SK-N-SH (cell line): ENCODE data around the gene EXOC6. TPM values are rescaled to one million over a fixed set of nuclear protein-coding genes. Genes with fewer than 3 reads are reported as not detected.

Source experiments
- CTCF ChIA-PET: fragments of 300-600, 350-600 bp; formaldehyde crosslinking; extraction: SDS; loops from one replicate; lab custom pipeline; 2021; lab: Yijun Ruan, JAX
- POLR2A ChIA-PET: fragments of 350-600 bp; sonication (Branson Sonifier 250); formaldehyde crosslinking; extraction: SDS; loops from one replicate; lab custom pipeline; 2020; ENCODE audit warnings: antibody characterized with exemption, inconsistent platforms; lab: Yijun Ruan, JAX
- DNase-seq: peaks from one replicate; pipeline ENCODE4 v3.0.0; 2012
- H2AFZ ChIP-seq: fragments of 200-600 bp; sonication (generic); 2 replicates; pipeline ENCODE4 v1.8.1; 2016; ENCODE audit warnings: antibody characterized with exemption, mild to moderate bottlenecking, low read depth
- H3F3A ChIP-seq: fragments of 200-600 bp; sonication (generic); replicated peaks from 2 replicates; pipeline ENCODE3; 2016; ENCODE audit warnings: antibody characterized with exemption, mild to moderate bottlenecking; ENCODE audit not compliant: insufficient read depth
- H3K27ac ChIP-seq, 2 experiments: fragments of 200-500 bp in 1 of 2; fragments of 200-600 bp in 1 of 2; sonication (Bioruptor generic) in 1 of 2; sonication (generic), shearing (Covaris generic) in 1 of 2; 2 replicates each; pipeline versions ENCODE4 v1.5.1 to v1.6.1; 2014 to 2016; ENCODE audit warnings: low read depth in 2 of 2, inconsistent platforms in 1 of 2, low read length in 1 of 2, mild to moderate bottlenecking in 1 of 2, mixed read lengths in 1 of 2
- H3K27me3 ChIP-seq: fragments of 200-600 bp; sonication (generic), shearing (Covaris generic); 2 replicates; pipeline ENCODE4 v1.6.1; 2016; ENCODE audit warnings: mixed run types; ENCODE audit not compliant: insufficient read depth
- H3K36me3 ChIP-seq, 2 experiments: fragments of 200-500 bp in 1 of 2; fragments of 200-600 bp in 1 of 2; sonication (Bioruptor generic) in 1 of 2; sonication (generic) in 1 of 2; replicated peaks in 1 of 2; 2 replicates each; pipeline versions ENCODE3 to v1.5.1; 2014 to 2016; ENCODE audit warnings: low read length in 1 of 2, mild to moderate bottlenecking in 1 of 2; ENCODE audit not compliant: insufficient read depth in 2 of 2, control insufficient read depth in 1 of 2
- H3K4me1 ChIP-seq, 2 experiments: fragments of 200-500 bp in 1 of 2; fragments of 200-600 bp in 1 of 2; sonication (Bioruptor generic) in 1 of 2; sonication (generic), shearing (Covaris generic) in 1 of 2; 2 replicates each; pipeline versions ENCODE4 v1.5.1 to v1.6.1; 2014 to 2016; ENCODE audit warnings: low read depth in 1 of 2, low read length in 1 of 2, mixed run types in 1 of 2; ENCODE audit not compliant: insufficient read depth in 2 of 2, control insufficient read depth in 1 of 2
- H3K4me2 ChIP-seq: fragments of 200-600 bp; sonication (generic), shearing (Covaris generic); 2 replicates; pipeline ENCODE4 v1.6.1; 2017; ENCODE audit warnings: mixed run types
- H3K4me3 ChIP-seq, 2 experiments: fragments of 200-500 bp in 1 of 2; fragments of 200-600 bp in 1 of 2; sonication (Bioruptor generic) in 1 of 2; sonication (generic), shearing (Covaris generic) in 1 of 2; 2 replicates each; pipeline versions ENCODE4 v1.5.1 to v1.8.1; 2014 to 2016; ENCODE audit warnings: low read depth in 2 of 2, inconsistent platforms in 1 of 2, low read length in 1 of 2, mild to moderate bottlenecking in 1 of 2, mixed read lengths in 1 of 2, moderate library complexity in 1 of 2
- H3K79me2 ChIP-seq: fragments of 200-600 bp; sonication (generic); 2 replicates; pipeline ENCODE4 v1.8.1; 2017; ENCODE audit warnings: mild to moderate bottlenecking; ENCODE audit not compliant: insufficient read depth
- H3K9ac ChIP-seq: fragments of 200-600 bp; sonication (generic); 2 replicates; pipeline ENCODE4 v1.6.1; 2017; ENCODE audit warnings: mixed run types
- H3K9me2 ChIP-seq: fragments of 200-600 bp; sonication (generic); 2 replicates; pipeline ENCODE4 v1.6.1; 2017; ENCODE audit warnings: mixed run types
- H3K9me3 ChIP-seq: fragments of 200-600 bp; sonication (generic); 2 replicates; pipeline ENCODE4 v1.6.1; 2017; ENCODE audit warnings: mixed run types, mild to moderate bottlenecking, moderate library complexity
- H4K20me1 ChIP-seq: fragments of 200-600 bp; sonication (generic); 2 replicates; pipeline ENCODE4 v1.6.1; 2017; ENCODE audit warnings: mild to moderate bottlenecking, mixed run types; ENCODE audit not compliant: insufficient read depth
- CHD2 ChIP-seq: fragments of 150-350 bp; IDR thresholded peaks from 2 replicates; pipeline ENCODE4 v1.6.1; 2018; ENCODE audit warnings: low read length; ENCODE audit not compliant: partially characterized antibody
- ELF1 ChIP-seq: IDR thresholded peaks from 2 replicates; pipeline ENCODE4 v1.4.0; 2012
- EP300 ChIP-seq, 2 experiments: IDR thresholded peaks; 2 replicates each; pipeline versions ENCODE4 v1.4.0 to v1.6.1; 2012; ENCODE audit warnings: borderline replicate concordance in 1 of 2, low read depth in 1 of 2, low read length in 1 of 2
- EZH2phosphoT487 ChIP-seq: fragments of 200-600 bp; sonication (generic); IDR thresholded peaks from 2 replicates; pipeline ENCODE4 v1.6.1; 2017; ENCODE audit warnings: low read depth, mixed run types, mild to moderate bottlenecking, antibody characterized with exemption, moderate library complexity, borderline replicate concordance
- FOSL2 ChIP-seq: IDR thresholded peaks from 2 replicates; pipeline ENCODE4 v1.4.0; 2012; ENCODE audit warnings: low read depth, mild to moderate bottlenecking, moderate library complexity, borderline replicate concordance
- FOXM1 ChIP-seq: IDR thresholded peaks from 2 replicates; pipeline ENCODE4 v1.4.0; 2012; ENCODE audit warnings: low read depth, mild to moderate bottlenecking
- GABPA ChIP-seq: IDR thresholded peaks from 2 replicates; pipeline ENCODE4 v1.4.0; 2012; ENCODE audit warnings: low read depth, mild to moderate bottlenecking
- GATA2 ChIP-seq: sonication (generic); formaldehyde crosslinking; IDR thresholded peaks from 2 replicates; pipeline ENCODE4 v1.5.0; 2020; ENCODE audit warnings: mild to moderate bottlenecking, missing genetic modification reagents
- JUND ChIP-seq: IDR thresholded peaks from 2 replicates; pipeline ENCODE4 v1.4.0; 2012
- MEF2A ChIP-seq: IDR thresholded peaks from 2 replicates; pipeline ENCODE4 v1.4.0; 2012; ENCODE audit warnings: low read depth, borderline replicate concordance
- NFIC ChIP-seq: IDR thresholded peaks from 2 replicates; pipeline ENCODE4 v1.4.0; 2012; ENCODE audit warnings: borderline replicate concordance
- NRF1 ChIP-seq: IDR thresholded peaks from 2 replicates; pipeline ENCODE4 v1.6.1; 2012; ENCODE audit warnings: low read depth, mild to moderate bottlenecking, low read length
- RAD21 ChIP-seq: IDR thresholded peaks from 2 replicates; pipeline ENCODE4 v1.6.1; 2012; ENCODE audit warnings: mild to moderate bottlenecking, low read length
- RFX5 ChIP-seq: IDR thresholded peaks from 2 replicates; pipeline ENCODE4 v1.6.1; 2012; ENCODE audit warnings: mild to moderate bottlenecking, improper control_type of control experiment, low read length
- SIN3A ChIP-seq: IDR thresholded peaks from 2 replicates; pipeline ENCODE4 v1.6.1; 2012; ENCODE audit warnings: low read depth, mild to moderate bottlenecking, low read length, moderate library complexity, borderline replicate concordance
- SMC3 ChIP-seq: IDR thresholded peaks from 2 replicates; pipeline ENCODE4 v1.6.1; 2012; ENCODE audit warnings: low read depth, low read length, improper control_type of control experiment
- TCF12 ChIP-seq: IDR thresholded peaks from 2 replicates; pipeline ENCODE4 v1.4.0; 2012
- TEAD4 ChIP-seq: IDR thresholded peaks from 2 replicates; pipeline ENCODE4 v1.4.0; 2012; ENCODE audit warnings: mild to moderate bottlenecking, borderline replicate concordance; ENCODE audit not compliant: insufficient read depth
- YY1 ChIP-seq: IDR thresholded peaks from 2 replicates; pipeline ENCODE4 v1.4.0; 2012; ENCODE audit warnings: low read depth, mild to moderate bottlenecking
- WGBS: methylation state at CpG from one replicate; pipeline ENCODE4 v1.1.6; 2017; ENCODE audit warnings: low lambda C conversion rate; 5-methylcytosine and 5-hydroxymethylcytosine counted together
- polyA plus RNA-seq, 3 experiments: library from polyadenylated mRNA; depleted of rRNA; stranded (reverse); fragments of >200 nt; gene quantifications; 2 replicates each; pipeline ENCODE4 v1.2.3, GENCODE V29; 2012
- TF ChIP-seq, protein P1 (sequence below): fragments of 150-350 bp; IDR thresholded peaks from 2 replicates; pipeline ENCODE4 v1.6.1; 2016; ENCODE audit warnings: mild to moderate bottlenecking, low read depth, low read length
- TF ChIP-seq, protein P2 (sequence below): IDR thresholded peaks from 2 replicates; pipeline ENCODE4 v1.4.0; 2012; ENCODE audit warnings: low read depth
- TF ChIP-seq, protein P3 (sequence below): IDR thresholded peaks from 2 replicates; pipeline ENCODE4 v1.6.1; 2012; ENCODE audit warnings: mild to moderate bottlenecking, low read depth, low read length, moderate library complexity
- TF ChIP-seq, protein P4 (sequence below): IDR thresholded peaks from 2 replicates; pipeline ENCODE4; 2012

Gene EXOC6
- polyA plus RNA-seq, 1 of the 3 experiments (the other 2 are of a cell fraction): 2.3 TPM

DNA sequence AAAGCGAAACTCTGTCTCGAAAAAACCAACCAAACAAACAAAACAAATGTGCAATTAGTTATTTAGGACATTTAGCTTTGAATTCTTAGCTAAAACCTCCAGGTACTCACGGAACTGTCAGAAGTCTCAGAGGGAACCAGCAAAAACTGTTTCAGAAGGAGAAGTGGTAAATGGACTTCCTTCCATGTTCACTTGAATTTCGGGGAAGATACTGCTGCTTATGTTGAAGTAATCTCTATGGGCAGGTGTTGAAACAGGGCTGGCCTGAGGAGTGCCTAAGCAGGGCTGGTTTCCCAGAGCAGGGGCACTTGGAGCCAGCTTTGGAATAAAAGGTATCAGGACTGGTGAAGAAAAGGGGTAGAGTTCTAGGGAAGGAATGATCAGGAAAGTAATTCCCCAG is 2.4 kb upstream of the EXOC6 start:
- WGBS: 89% methylated on average over 4 of the region's 4 CpGs
- CTCF ChIA-PET: interaction anchor here (1.0 to 1.5 kb wide), 3 partner anchors 35 to 41 kb away, joined by 3 to 4 read pairs (median 4); no protein-coding TSS in a partner anchor

DNA sequence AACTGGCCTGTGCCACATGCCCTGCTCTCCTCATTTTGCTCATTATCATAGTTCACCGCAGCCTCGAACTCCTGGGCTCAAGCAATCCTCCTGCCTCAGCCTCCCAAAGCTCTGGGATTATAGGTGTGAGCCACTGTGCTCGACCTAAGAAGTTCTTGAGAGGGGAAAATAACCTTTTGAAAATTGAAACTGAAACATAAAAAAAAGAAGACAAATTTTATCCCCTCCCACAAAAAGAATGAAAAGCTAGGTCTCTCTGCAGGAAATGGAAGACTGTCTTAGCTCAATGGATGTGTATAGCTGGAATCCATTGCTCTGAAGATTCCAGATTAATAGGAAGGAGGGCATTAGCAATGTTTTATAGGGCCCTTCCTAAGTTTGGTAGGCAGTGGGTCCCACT is 2.0 kb upstream of the EXOC6 start:
- H3K4me2 ChIP-seq: no peak overlapping the region
- H3K9me2 ChIP-seq: no peaks in the 10 kb centered on the region
- H3K9ac ChIP-seq: no peak overlapping the region
- 55% methylated on average over 3 of the region's 3 CpGs for WGBS
- no peaks in the 10 kb centered on the region for H3K27me3 ChIP-seq
- H3K27ac ChIP-seq: no peak overlapping the region
- ChIA-PET CTCF (interaction anchor here (1.0 to 1.5 kb wide), 4 partner anchors 32 to 40 kb away, joined by 3 to 4 read pairs (median 4); no protein-coding TSS in a partner anchor), POLR2A (no interaction called here)
- no peaks in the 10 kb centered on the region; a peak in 2 of 4 replicates for H3K4me1 ChIP-seq
- DNase-seq: no peak
- H3K36me3 ChIP-seq: no peaks in the 10 kb centered on the region
- H3K4me3 ChIP-seq: no peak overlapping the region
- peaks cover 4% of the 10 kb centered on the region; the same call in 1 of the 2 replicates for H3K79me2 ChIP-seq
- H3K9me3 ChIP-seq: no peaks in the 10 kb centered on the region
- no peak overlapping the region for H2AFZ ChIP-seq
- H4K20me1 ChIP-seq: no peaks in the 10 kb centered on the region
- H3F3A ChIP-seq: peaks cover 5% of the 10 kb centered on the region
- TF ChIP-seq EZH2phosphoT487 (no peak), FOXM1 (no peak), YY1 (no peak), MEF2A (no peak), ELF1 (no peak), GATA2 (CRISPR knock-in tag) (no peak), SIN3A (no peak)
- TF ChIP-seq, protein P1, sequence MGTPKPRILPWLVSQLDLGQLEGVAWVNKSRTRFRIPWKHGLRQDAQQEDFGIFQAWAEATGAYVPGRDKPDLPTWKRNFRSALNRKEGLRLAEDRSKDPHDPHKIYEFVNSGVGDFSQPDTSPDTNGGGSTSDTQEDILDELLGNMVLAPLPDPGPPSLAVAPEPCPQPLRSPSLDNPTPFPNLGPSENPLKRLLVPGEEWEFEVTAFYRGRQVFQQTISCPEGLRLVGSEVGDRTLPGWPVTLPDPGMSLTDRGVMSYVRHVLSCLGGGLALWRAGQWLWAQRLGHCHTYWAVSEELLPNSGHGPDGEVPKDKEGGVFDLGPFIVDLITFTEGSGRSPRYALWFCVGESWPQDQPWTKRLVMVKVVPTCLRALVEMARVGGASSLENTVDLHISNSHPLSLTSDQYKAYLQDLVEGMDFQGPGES: no peak
- TF ChIP-seq, protein P2, sequence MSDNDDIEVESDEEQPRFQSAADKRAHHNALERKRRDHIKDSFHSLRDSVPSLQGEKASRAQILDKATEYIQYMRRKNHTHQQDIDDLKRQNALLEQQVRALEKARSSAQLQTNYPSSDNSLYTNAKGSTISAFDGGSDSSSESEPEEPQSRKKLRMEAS: no peak
- TF ChIP-seq, protein P3, sequence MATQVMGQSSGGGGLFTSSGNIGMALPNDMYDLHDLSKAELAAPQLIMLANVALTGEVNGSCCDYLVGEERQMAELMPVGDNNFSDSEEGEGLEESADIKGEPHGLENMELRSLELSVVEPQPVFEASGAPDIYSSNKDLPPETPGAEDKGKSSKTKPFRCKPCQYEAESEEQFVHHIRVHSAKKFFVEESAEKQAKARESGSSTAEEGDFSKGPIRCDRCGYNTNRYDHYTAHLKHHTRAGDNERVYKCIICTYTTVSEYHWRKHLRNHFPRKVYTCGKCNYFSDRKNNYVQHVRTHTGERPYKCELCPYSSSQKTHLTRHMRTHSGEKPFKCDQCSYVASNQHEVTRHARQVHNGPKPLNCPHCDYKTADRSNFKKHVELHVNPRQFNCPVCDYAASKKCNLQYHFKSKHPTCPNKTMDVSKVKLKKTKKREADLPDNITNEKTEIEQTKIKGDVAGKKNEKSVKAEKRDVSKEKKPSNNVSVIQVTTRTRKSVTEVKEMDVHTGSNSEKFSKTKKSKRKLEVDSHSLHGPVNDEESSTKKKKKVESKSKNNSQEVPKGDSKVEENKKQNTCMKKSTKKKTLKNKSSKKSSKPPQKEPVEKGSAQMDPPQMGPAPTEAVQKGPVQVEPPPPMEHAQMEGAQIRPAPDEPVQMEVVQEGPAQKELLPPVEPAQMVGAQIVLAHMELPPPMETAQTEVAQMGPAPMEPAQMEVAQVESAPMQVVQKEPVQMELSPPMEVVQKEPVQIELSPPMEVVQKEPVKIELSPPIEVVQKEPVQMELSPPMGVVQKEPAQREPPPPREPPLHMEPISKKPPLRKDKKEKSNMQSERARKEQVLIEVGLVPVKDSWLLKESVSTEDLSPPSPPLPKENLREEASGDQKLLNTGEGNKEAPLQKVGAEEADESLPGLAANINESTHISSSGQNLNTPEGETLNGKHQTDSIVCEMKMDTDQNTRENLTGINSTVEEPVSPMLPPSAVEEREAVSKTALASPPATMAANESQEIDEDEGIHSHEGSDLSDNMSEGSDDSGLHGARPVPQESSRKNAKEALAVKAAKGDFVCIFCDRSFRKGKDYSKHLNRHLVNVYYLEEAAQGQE: no peak

More for the DNA sequence above, 2.4 kb upstream of the EXOC6 start:
- no peak for DNase-seq
- Histone ChIP-seq H3K9me3 (no peaks in the 10 kb centered on the region), H3K4me1 (no peaks in the 10 kb centered on the region; a peak in 2 of 4 replicates), H3K36me3 (no peaks in the 10 kb centered on the region), H3K4me2 (no peak overlapping the region), H3K27me3 (no peaks in the 10 kb centered on the region), H2AFZ (no peak overlapping the region), H3K79me2 (peaks cover 4% of the 10 kb centered on the region; the same call in 1 of the 2 replicates), H3K4me3 (no peak overlapping the region), H3F3A (peaks cover 5% of the 10 kb centered on the region), H3K9me2 (no peaks in the 10 kb centered on the region), H3K27ac (no peak overlapping the region), H3K9ac (no peak overlapping the region), H4K20me1 (no peaks in the 10 kb centered on the region)
- POLR2A ChIA-PET: no interaction called here
- TF ChIP-seq GABPA (no peak), EP300 (IDR thresholded peaks at IDR 0.05; ENCODE audit: borderline replicate concordance in 1 of 2, low read depth in 1 of 2, low read length in 1 of 2) (no peak), RFX5 (no peak), TEAD4 (no peak), MEF2A (no peak), SMC3 (no peak), EZH2phosphoT487 (no peak), CHD2 (no peak), ELF1 (no peak), RAD21 (no peak), FOSL2 (no peak), NRF1 (no peak), TCF12 (no peak), SIN3A (no peak), FOXM1 (no peak), JUND (no peak), NFIC (no peak)
- TF ChIP-seq, protein P1: no peak
- TF ChIP-seq, protein P2: no peak
- TF ChIP-seq, protein P4, sequence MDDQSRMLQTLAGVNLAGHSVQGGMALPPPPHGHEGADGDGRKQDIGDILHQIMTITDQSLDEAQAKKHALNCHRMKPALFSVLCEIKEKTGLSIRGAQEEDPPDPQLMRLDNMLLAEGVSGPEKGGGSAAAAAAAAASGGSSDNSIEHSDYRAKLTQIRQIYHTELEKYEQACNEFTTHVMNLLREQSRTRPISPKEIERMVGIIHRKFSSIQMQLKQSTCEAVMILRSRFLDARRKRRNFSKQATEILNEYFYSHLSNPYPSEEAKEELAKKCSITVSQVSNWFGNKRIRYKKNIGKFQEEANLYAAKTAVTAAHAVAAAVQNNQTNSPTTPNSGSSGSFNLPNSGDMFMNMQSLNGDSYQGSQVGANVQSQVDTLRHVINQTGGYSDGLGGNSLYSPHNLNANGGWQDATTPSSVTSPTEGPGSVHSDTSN: no peak
